ENCODE data around the gene SMIM5. TPM values are rescaled to one million over a fixed set of nuclear protein-coding genes. Genes with fewer than 3 reads are reported as not detected.
A peak's percentile ranks its signal among the peaks of the same experiment; 100 is the strongest.

The SMIM5 gene
- total RNA-seq, 1 donor from 2014 or later: 1.7 TPM

- H3K36me3 Mint-ChIP-seq (ENCODE audit: low read depth): peaks cover 42% of the 10 kb centered on the region
- peak; percentile 19 for ATAC-seq (ENCODE audit: low read depth)
- intact Hi-C loops (cut with micrococcal nuclease): no loop called here
- CTCF ChIA-PET: interaction anchor here (1.0 to 4.5 kb wide), 2 partner anchors 13 to 103 kb away, joined by 3 to 34 read pairs; partner anchors contain the start of gene SMIM5
- H3K4me1 Mint-ChIP-seq: peaks cover 15% of the 10 kb centered on the region
- no peaks in the 10 kb centered on the region for H3K9me3 Mint-ChIP-seq
- peak overlapping the region; percentile 84 for H3K27ac Mint-ChIP-seq
- DNase-seq: no peak
- H3K4me3 Mint-ChIP-seq: no peak overlapping the region
- POLR2A ChIA-PET: interaction anchor here (0.5 to 2.4 kb wide), 7 partner anchors 10 to 301 kb away, joined by 4 to 10 read pairs (median 6); partner anchors contain the start of genes RECQL5, SAP30BP and SMIM5
- no peaks in the 10 kb centered on the region for H3K27me3 Mint-ChIP-seq
- TF ChIP-seq CTCF (IDR thresholded peaks at IDR 0.05): no peak
Observed at GRCh38 chr17:75646638-75646992, 13.4 kb downstream of the SMIM5 start.

GRCh38 chr17:75647061-75647460 lies 13.8 kb downstream of the SMIM5 start:
- no peak overlapping the region for H3K27ac Mint-ChIP-seq
- intact Hi-C loops (cut with micrococcal nuclease): no loop called here

GRCh38 chr17:75647921-75648320 lies 14.7 kb downstream of the SMIM5 start:
- Mint-ChIP-seq H3K27ac (no peak overlapping the region), H3K9me3 (no peaks in the 10 kb centered on the region), H3K36me3 (ENCODE audit: low read depth) (peaks cover 42% of the 10 kb centered on the region), H3K4me1 (peaks cover 18% of the 10 kb centered on the region), H3K4me3 (no peak overlapping the region), H3K27me3 (no peaks in the 10 kb centered on the region)
- DNase-seq: no peak
- ChIA-PET CTCF (interaction anchor here (4.5 kb wide), 1 partner anchor 15 kb away, joined by 34 read pairs; the partner anchor contains the start of gene SMIM5), POLR2A (no interaction called here)
- TF ChIP-seq CTCF (IDR thresholded peaks at IDR 0.05): no peak
- intact Hi-C loops (cut with micrococcal nuclease): no loop called here
- no peak for ATAC-seq (ENCODE audit: low read depth)

More at GRCh38 chr17:75647061-75647460, 13.8 kb downstream of the SMIM5 start:
- Mint-ChIP-seq H3K36me3 (ENCODE audit: low read depth) (peaks cover 40% of the 10 kb centered on the region), H3K9me3 (no peaks in the 10 kb centered on the region), H3K4me1 (peaks cover 15% of the 10 kb centered on the region), H3K27me3 (no peaks in the 10 kb centered on the region), H3K4me3 (no peak overlapping the region)
- ChIA-PET CTCF (interaction anchor here (4.5 kb wide), 1 partner anchor 14 kb away, joined by 34 read pairs; the partner anchor contains the start of gene SMIM5), POLR2A (interaction anchor here (1.3 to 2.1 kb wide), 4 partner anchors 9 to 19 kb away, joined by 6 to 10 read pairs (median 7); partner anchors contain the start of genes RECQL5, SAP30BP and SMIM5)
- ATAC-seq (ENCODE audit: low read depth) (no peak), DNase-seq (no peak)
- no peak for TF ChIP-seq CTCF (IDR thresholded peaks at IDR 0.05)

GRCh38 chr17:75649687-75650086 lies 16.5 kb downstream of the SMIM5 start:
- H3K27ac Mint-ChIP-seq: no peak overlapping the region
- H3K27me3 Mint-ChIP-seq: no peaks in the 10 kb centered on the region

More at GRCh38 chr17:75649687-75650086, 16.5 kb downstream of the SMIM5 start:
- DNase-seq (no peak), ATAC-seq (ENCODE audit: low read depth) (no peak)
- Mint-ChIP-seq H3K9me3 (no peaks in the 10 kb centered on the region), H3K4me1 (peaks cover 22% of the 10 kb centered on the region), H3K4me3 (no peak overlapping the region), H3K36me3 (ENCODE audit: low read depth) (peaks cover 53% of the 10 kb centered on the region)
- CTCF ChIA-PET: interaction anchor here (1.2 to 7.0 kb wide), 2 partner anchors 15 to 17 kb away, joined by 3 to 72 read pairs; partner anchors contain the start of gene SMIM5
- POLR2A ChIA-PET: interaction anchor here (0.6 kb wide), 1 partner anchor 720 kb away, joined by 3 read pairs; no protein-coding TSS in a partner anchor
- intact Hi-C loops (cut with micrococcal nuclease): no loop called here
- no peak for TF ChIP-seq CTCF (IDR thresholded peaks at IDR 0.05)
